Smooth muscle cell (in vitro differentiated cells): Measurements from ENCODE around the gene STAT6. TPM values are rescaled to one million over a fixed set of nuclear protein-coding genes. Genes with fewer than 3 reads are reported as not detected.

Experiments used
- DNase-seq: peaks from one replicate; lab custom pipeline; 2025; ENCODE audit not compliant: unreplicated experiment; lab: John Stamatoyannopoulos, UW
- H2AFZ ChIP-seq: fragments of 200-600 bp; sonication (generic); 2 replicates; pipeline ENCODE4 v1.6.0; 2016; ENCODE audit warnings: antibody characterized with exemption, low read depth, mild to moderate bottlenecking
- H3F3A ChIP-seq: fragments of 200-600 bp; sonication (generic); 2 replicates; pipeline ENCODE4 v1.6.0; 2017; ENCODE audit warnings: antibody characterized with exemption, low read depth
- H3K27ac ChIP-seq: fragments of 200-600 bp; sonication (generic); 2 replicates; pipeline ENCODE4 v1.5.1; 2016; ENCODE audit warnings: low read depth, mild to moderate bottlenecking
- H3K27me3 ChIP-seq: fragments of 200-600 bp; sonication (generic); 2 replicates; pipeline ENCODE4 v1.6.1; 2016; ENCODE audit warnings: low read depth, mild to moderate bottlenecking
- H3K36me3 ChIP-seq: fragments of 200-600 bp; sonication (generic); 2 replicates; pipeline ENCODE4 v1.5.1; 2016; ENCODE audit warnings: low read depth
- H3K4me1 ChIP-seq: fragments of 200-600 bp; sonication (generic); 2 replicates; pipeline ENCODE4 v1.5.1; 2016; ENCODE audit warnings: low read depth
- H3K4me2 ChIP-seq: fragments of 200-600 bp; sonication (generic); 2 replicates; pipeline ENCODE4 v1.6.0; 2016; ENCODE audit warnings: mild to moderate bottlenecking
- H3K4me3 ChIP-seq: fragments of 200-600 bp; sonication (generic); 2 replicates; pipeline ENCODE4 v1.5.1; 2016; ENCODE audit warnings: mild to moderate bottlenecking
- H3K79me2 ChIP-seq: fragments of 200-600 bp; sonication (generic); 2 replicates; pipeline ENCODE4 v1.6.0; 2016; ENCODE audit warnings: low read depth, mild to moderate bottlenecking
- H3K9ac ChIP-seq: fragments of 200-600 bp; sonication (generic); 2 replicates; pipeline ENCODE4 v1.6.0; 2016; ENCODE audit warnings: low read depth
- H3K9me3 ChIP-seq: fragments of 200-600 bp; sonication (generic); replicated peaks from 2 replicates; pipeline ENCODE4 v1.5.1; 2016; ENCODE audit warnings: low read depth
- H4K20me1 ChIP-seq: fragments of 200-600 bp; sonication (generic); 2 replicates; pipeline ENCODE4 v1.6.0; 2016; ENCODE audit warnings: low read depth
- CTCF ChIP-seq: fragments of 200-600 bp; sonication (generic); IDR thresholded peaks from 2 replicates; pipeline ENCODE4 v1.5.1; 2017; ENCODE audit warnings: borderline replicate concordance, mild to moderate bottlenecking, antibody characterized with exemption; ENCODE audit not compliant: insufficient read depth, poor library complexity, severe bottlenecking
- WGBS: methylation state at CpG from one replicate; pipeline ENCODE4 v1.1.7; 2016; ENCODE audit warnings: low lambda C conversion rate; 5-methylcytosine and 5-hydroxymethylcytosine counted together
- polyA plus RNA-seq: library from polyadenylated mRNA; unstranded; fragments of >200 nt; fragmentation: Nextera tagmentation; extraction: Ambion mirVana; gene quantifications from 2 replicates; pipeline ENCODE4 v1.2.1, GENCODE V29; 2016
- total RNA-seq: library from RNA; depleted of rRNA; stranded (reverse); fragments of >200 nt; gene quantifications from 2 replicates; pipeline ENCODE4 v1.2.3, GENCODE V29; 2014

The STAT6 gene
- total and polyA plus RNA-seq, 2 experiments from 2014 or later, result 38.7 to 39.1 TPM

- H3K4me1 ChIP-seq, result peaks cover 29% of the 10 kb centered on the region
- H3K4me3 ChIP-seq, result peak overlapping the region; percentile 89
Measured at GRCh38 chr12:57091638-57092528, 19.3 kb downstream of the STAT6 start.

GRCh38 chr12:57090924-57091637, 20.1 kb downstream of the STAT6 start:
- Histone ChIP-seq H3K79me2 (peaks cover 41% of the 10 kb centered on the region), H3K9me3 (no peaks in the 10 kb centered on the region), H3K4me2 (peak overlapping the region; percentile 92), H3K36me3 (no peaks in the 10 kb centered on the region), H3K27me3 (no peaks in the 10 kb centered on the region), H3F3A (peaks cover 39% of the 10 kb centered on the region), H3K4me1 (peaks cover 37% of the 10 kb centered on the region), H3K27ac (peak overlapping the region; percentile 100), H2AFZ (no peak overlapping the region), H3K9ac (peak overlapping the region; percentile 96), H4K20me1 (peaks cover 54% of the 10 kb centered on the region), H3K4me3 (peak overlapping the region; percentile 89)
- TF ChIP-seq CTCF, result no peak
- 87% methylated on average over 22 of the region's 22 CpGs for whole genome bisulfite sequencing
- DNase-seq, result no peak

More at GRCh38 chr12:57091638-57092528, 19.3 kb downstream of the STAT6 start:
- H3K36me3 ChIP-seq, result no peaks in the 10 kb centered on the region
- 84% methylated on average over 25 of the region's 25 CpGs for WGBS
- no peak for DNase-seq
- peaks cover 41% of the 10 kb centered on the region for H3K79me2 ChIP-seq
- H3F3A ChIP-seq, result peaks cover 36% of the 10 kb centered on the region
- H3K27me3 ChIP-seq, result no peaks in the 10 kb centered on the region
- no peak for TF ChIP-seq CTCF
- H3K27ac ChIP-seq, result peak overlapping the region; percentile 92
- H3K9me3 ChIP-seq, result no peaks in the 10 kb centered on the region
- H4K20me1 ChIP-seq, result peaks cover 56% of the 10 kb centered on the region
- H3K4me2 ChIP-seq, result peak overlapping the region; percentile 92
- H3K9ac ChIP-seq, result no peak overlapping the region
- no peak overlapping the region for H2AFZ ChIP-seq

- H4K20me1 ChIP-seq, result peaks cover 53% of the 10 kb centered on the region
- 27% methylated on average over 6 of the region's 6 CpGs for WGBS
- H3K27ac ChIP-seq, result peak overlapping the region; percentile 100
- H2AFZ ChIP-seq, result no peak overlapping the region
- TF ChIP-seq CTCF, result no peak
- H3K79me2 ChIP-seq, result peaks cover 41% of the 10 kb centered on the region
- peaks cover 41% of the 10 kb centered on the region for H3F3A ChIP-seq
- H3K27me3 ChIP-seq, result no peaks in the 10 kb centered on the region
- peaks cover 43% of the 10 kb centered on the region for H3K4me1 ChIP-seq
- H3K36me3 ChIP-seq, result no peaks in the 10 kb centered on the region
- no peak for DNase-seq
- H3K9ac ChIP-seq, result peak overlapping the region; percentile 96
- H3K4me2 ChIP-seq, result peak overlapping the region; percentile 92
- no peaks in the 10 kb centered on the region for H3K9me3 ChIP-seq
- H3K4me3 ChIP-seq, result peak overlapping the region; percentile 89
Measured at GRCh38 chr12:57090490-57090889, 20.7 kb downstream of the STAT6 start.
